GM19468 (cell line): ENCODE measurements around the gene EIF4H.
"Not testable (repeated sequence)": the region's sequence is repeated elsewhere in the genome, so short reads cannot be mapped to it uniquely, and the experiment has no call there.

Experiments used
- ATAC-seq: cut with Tn5 transposase; IDR thresholded peaks from one replicate; pipeline ENCODE4 v1.9.1; 2021; ENCODE audit warnings: mild to moderate bottlenecking, moderate library complexity, moderate number of reproducible peaks; ENCODE audit not compliant: unreplicated experiment; ENCODE audit errors: extremely low read depth

Gene EIF4H

GRCh38 chr7:74173491-74173865 lies 678 bp upstream of the EIF4H start:
- ATAC-seq = no peak

- ATAC-seq = peak; percentile 2
Measured at GRCh38 chr7:74174606-74175082, 488 bp downstream of the EIF4H start.

GRCh38 chr7:74175340-74175739 lies 1.2 kb downstream of the EIF4H start:
- ATAC-seq = no peak

GRCh38 chr7:74176555-74176954 lies 2.4 kb downstream of the EIF4H start:
- ATAC-seq = no peak

- ATAC-seq = no peak
Measured at GRCh38 chr7:74178632-74179031, 4.5 kb downstream of the EIF4H start.

GRCh38 chr7:74179935-74180604 lies 5.9 kb downstream of the EIF4H start:
- ATAC-seq = no peak

GRCh38 chr7:74180866-74181265 lies 6.7 kb downstream of the EIF4H start:
- ATAC-seq = no peak

- ATAC-seq = no peak
Measured at GRCh38 chr7:74181821-74182220, 7.7 kb downstream of the EIF4H start.

- no peak for ATAC-seq
Measured at GRCh38 chr7:74182453-74183090, 8.4 kb downstream of the EIF4H start.

- ATAC-seq = no peak
Measured at GRCh38 chr7:74183142-74183541, 9.0 kb downstream of the EIF4H start.

- no peak for ATAC-seq
Measured at GRCh38 chr7:74183653-74184450, 9.7 kb downstream of the EIF4H start.

- ATAC-seq = no peak
Measured at GRCh38 chr7:74185016-74185415, 10.9 kb downstream of the EIF4H start.

GRCh38 chr7:74185636-74186035 lies 11.5 kb downstream of the EIF4H start:
- ATAC-seq = no peak

GRCh38 chr7:74187915-74188675 lies 13.9 kb downstream of the EIF4H start:
- no peak for ATAC-seq

GRCh38 chr7:74190259-74190658 lies 16.1 kb downstream of the EIF4H start:
- no peak for ATAC-seq

- ATAC-seq = no peak
Measured at GRCh38 chr7:74191231-74191630, 17.1 kb downstream of the EIF4H start.

GRCh38 chr7:74193054-74193453 lies 18.9 kb downstream of the EIF4H start:
- ATAC-seq = no peak

GRCh38 chr7:74193913-74194312 lies 19.8 kb downstream of the EIF4H start:
- no peak for ATAC-seq

- no peak for ATAC-seq
Measured at GRCh38 chr7:74194686-74195085, 20.5 kb downstream of the EIF4H start.

GRCh38 chr7:74195139-74195860 lies 21.1 kb downstream of the EIF4H start:
- ATAC-seq = not testable (repeated sequence)
